HUES64 (cell line): ENCODE results near the gene WDR64.
"Not testable (repeated sequence)": the region's sequence is repeated elsewhere in the genome, so short reads cannot be mapped to it uniquely, and the experiment has no call there.

Experiments used
- H3K27ac ChIP-seq: 2 replicates; pipeline ENCODE4 v1.7.0; 2013; ENCODE audit warnings: low read depth, low read length, inconsistent platforms
- H3K27me3 ChIP-seq: 2 replicates; pipeline ENCODE4 v1.6.1; 2013; ENCODE audit warnings: mild to moderate bottlenecking, low read length; ENCODE audit not compliant: insufficient read depth
- H3K36me3 ChIP-seq: 2 replicates; pipeline ENCODE4 v1.6.1; 2013; ENCODE audit warnings: mild to moderate bottlenecking, low read length; ENCODE audit not compliant: insufficient read depth
- H3K4me1 ChIP-seq: 2 replicates; pipeline ENCODE4 v1.6.1; 2013; ENCODE audit warnings: mild to moderate bottlenecking, low read length, moderate library complexity; ENCODE audit not compliant: insufficient read depth
- H3K4me3 ChIP-seq: 2 replicates; pipeline ENCODE4 v1.5.1; 2013; ENCODE audit warnings: mild to moderate bottlenecking, low read length, moderate library complexity
- H3K9ac ChIP-seq: 2 replicates; pipeline ENCODE4 v1.6.1; 2013; ENCODE audit warnings: mild to moderate bottlenecking, low read depth, low read length
- H3K9me3 ChIP-seq: 2 replicates; pipeline ENCODE4 v1.6.1; 2013; ENCODE audit warnings: low read depth, low read length; ENCODE audit not compliant: insufficient read depth
- WGBS: fragments of 150-250, 120-280 bp; methylation state at CpG from one replicate; pipeline ENCODE4 v1.1.7; 2013; ENCODE audit warnings: missing lambda C conversion rate; 5-methylcytosine and 5-hydroxymethylcytosine counted together

The WDR64 gene

GRCh38 chr1:241778117-241778516 is 126.0 kb downstream of the WDR64 start:
- Histone ChIP-seq H3K9me3 (no peaks in the 10 kb centered on the region), H3K36me3 (no peaks in the 10 kb centered on the region), H3K27ac (no peak overlapping the region), H3K9ac (no peak overlapping the region), H3K4me1 (no peaks in the 10 kb centered on the region), H3K4me3 (no peak overlapping the region), H3K27me3 (no peaks in the 10 kb centered on the region)
- WGBS: no CpG with 5 or more reads among the region's 1 CpG

- no peaks in the 10 kb centered on the region for H3K36me3 ChIP-seq
- no peak overlapping the region for H3K4me3 ChIP-seq
- H3K4me1 ChIP-seq: no peaks in the 10 kb centered on the region
- no peaks in the 10 kb centered on the region for H3K27me3 ChIP-seq
- no peak overlapping the region for H3K9ac ChIP-seq
- no peak overlapping the region for H3K27ac ChIP-seq
- no peaks in the 10 kb centered on the region for H3K9me3 ChIP-seq
- WGBS: 100% methylated on average over 1 of the region's 1 CpG
Observed at GRCh38 chr1:241779897-241780296, 127.8 kb downstream of the WDR64 start.

GRCh38 chr1:241782396-241782795 is 130.3 kb downstream of the WDR64 start:
- H3K9me3 ChIP-seq: no peaks in the 10 kb centered on the region
- no peak overlapping the region for H3K27ac ChIP-seq
- no peaks in the 10 kb centered on the region for H3K27me3 ChIP-seq
- WGBS: 89% methylated on average over 3 of the region's 4 CpGs
- no peaks in the 10 kb centered on the region for H3K36me3 ChIP-seq
- no peak overlapping the region for H3K4me3 ChIP-seq
- no peaks in the 10 kb centered on the region for H3K4me1 ChIP-seq
- no peak overlapping the region for H3K9ac ChIP-seq

GRCh38 chr1:241787691-241788090 is 135.6 kb downstream of the WDR64 start:
- H3K9me3 ChIP-seq: no peaks in the 10 kb centered on the region
- 95% methylated on average over 3 of the region's 4 CpGs for WGBS

GRCh38 chr1:241789061-241789460 is 137.0 kb downstream of the WDR64 start:
- Histone ChIP-seq H3K27ac (no peak overlapping the region), H3K9me3 (no peaks in the 10 kb centered on the region), H3K27me3 (no peaks in the 10 kb centered on the region), H3K4me1 (no peaks in the 10 kb centered on the region), H3K9ac (no peak overlapping the region), H3K4me3 (no peak overlapping the region), H3K36me3 (no peaks in the 10 kb centered on the region)
- WGBS: 96% methylated on average over 2 of the region's 2 CpGs

More at GRCh38 chr1:241787691-241788090, 135.6 kb downstream of the WDR64 start:
- H3K27ac ChIP-seq: no peak overlapping the region
- H3K27me3 ChIP-seq: no peaks in the 10 kb centered on the region
- no peaks in the 10 kb centered on the region for H3K36me3 ChIP-seq
- H3K9ac ChIP-seq: no peak overlapping the region
- no peak overlapping the region for H3K4me3 ChIP-seq
- H3K4me1 ChIP-seq: no peaks in the 10 kb centered on the region

GRCh38 chr1:241799416-241799815 is 147.3 kb downstream of the WDR64 start:
- H3K9ac ChIP-seq: no peak overlapping the region
- 100% methylated on average over 1 of the region's 1 CpG for WGBS
- no peak overlapping the region for H3K27ac ChIP-seq
- no peak overlapping the region for H3K4me3 ChIP-seq
- H3K9me3 ChIP-seq: no peaks in the 10 kb centered on the region
- H3K36me3 ChIP-seq: no peaks in the 10 kb centered on the region
- no peaks in the 10 kb centered on the region for H3K27me3 ChIP-seq
- H3K4me1 ChIP-seq: no peaks in the 10 kb centered on the region; the same call in 1 of the 2 replicates

GRCh38 chr1:241800640-241801039 is 148.6 kb downstream of the WDR64 start:
- H3K4me1 ChIP-seq: no peaks in the 10 kb centered on the region
- no peak overlapping the region for H3K27ac ChIP-seq
- WGBS: 90% methylated on average over 1 of the region's 3 CpGs
- no peaks in the 10 kb centered on the region for H3K9me3 ChIP-seq
- H3K27me3 ChIP-seq: no peaks in the 10 kb centered on the region
- H3K9ac ChIP-seq: no peak overlapping the region
- H3K36me3 ChIP-seq: no peaks in the 10 kb centered on the region
- no peak overlapping the region for H3K4me3 ChIP-seq

GRCh38 chr1:241802863-241803262 is 150.8 kb downstream of the WDR64 start:
- H3K4me3 ChIP-seq: no peak overlapping the region
- WGBS: 93% methylated on average over 3 of the region's 3 CpGs
- H3K27me3 ChIP-seq: no peaks in the 10 kb centered on the region
- no peaks in the 10 kb centered on the region for H3K36me3 ChIP-seq
- no peaks in the 10 kb centered on the region for H3K4me1 ChIP-seq
- H3K9me3 ChIP-seq: no peaks in the 10 kb centered on the region
- H3K27ac ChIP-seq: no peak overlapping the region
- no peak overlapping the region for H3K9ac ChIP-seq

- H3K4me3 ChIP-seq, H3K4me1 ChIP-seq, H3K36me3 ChIP-seq, H3K9ac ChIP-seq, H3K27ac ChIP-seq, H3K9me3 ChIP-seq, H3K27me3 ChIP-seq: not testable (repeated sequence)
- 94% methylated on average over 4 of the region's 4 CpGs for WGBS
Observed at GRCh38 chr1:241804706-241805105, 152.6 kb downstream of the WDR64 start.

- Histone ChIP-seq H3K36me3 (no peaks in the 10 kb centered on the region), H3K9ac (no peak overlapping the region), H3K4me1 (no peaks in the 10 kb centered on the region), H3K27ac (no peak overlapping the region), H3K9me3 (no peaks in the 10 kb centered on the region), H3K27me3 (no peaks in the 10 kb centered on the region), H3K4me3 (no peak overlapping the region)
- 83% methylated on average over 2 of the region's 2 CpGs for WGBS
Observed at GRCh38 chr1:241808265-241808664, 156.2 kb downstream of the WDR64 start.

- Histone ChIP-seq H3K4me1 (no peaks in the 10 kb centered on the region), H3K36me3 (no peaks in the 10 kb centered on the region)
Observed at GRCh38 chr1:241810769-241811405, 158.8 kb downstream of the WDR64 start.

GRCh38 chr1:241813768-241814320 is 161.8 kb downstream of the WDR64 start:
- WGBS: 89% methylated on average over 8 of the region's 8 CpGs
- Histone ChIP-seq H3K9ac (no peak overlapping the region), H3K36me3 (no peaks in the 10 kb centered on the region), H3K9me3 (no peaks in the 10 kb centered on the region), H3K4me1 (no peaks in the 10 kb centered on the region), H3K4me3 (no peak overlapping the region), H3K27ac (no peak overlapping the region), H3K27me3 (no peaks in the 10 kb centered on the region)

More at GRCh38 chr1:241810769-241811405, 158.8 kb downstream of the WDR64 start:
- Histone ChIP-seq H3K9me3 (no peaks in the 10 kb centered on the region), H3K27ac (no peak overlapping the region), H3K27me3 (no peaks in the 10 kb centered on the region), H3K4me3 (no peak overlapping the region), H3K9ac (no peak overlapping the region)
- 95% methylated on average over 8 of the region's 8 CpGs for WGBS
